Stimulated activated CD4-positive, alpha-beta T cell treated with anti-CD3 and anti-CD28 coated beads, Interleukin-12 subunit alpha, Interleukin-12 subunit beta, amount 100 ng/mL, for 24 hours (primary cell): ENCODE measurements around the gene KIAA1549.

Source experiments
- DNase-seq, 2 experiments: peaks; one replicate each; pipeline ENCODE4 v3.0.0-alpha.2; 2020; ENCODE audit warnings: low read depth in 2 of 2

The KIAA1549 gene

DNA sequence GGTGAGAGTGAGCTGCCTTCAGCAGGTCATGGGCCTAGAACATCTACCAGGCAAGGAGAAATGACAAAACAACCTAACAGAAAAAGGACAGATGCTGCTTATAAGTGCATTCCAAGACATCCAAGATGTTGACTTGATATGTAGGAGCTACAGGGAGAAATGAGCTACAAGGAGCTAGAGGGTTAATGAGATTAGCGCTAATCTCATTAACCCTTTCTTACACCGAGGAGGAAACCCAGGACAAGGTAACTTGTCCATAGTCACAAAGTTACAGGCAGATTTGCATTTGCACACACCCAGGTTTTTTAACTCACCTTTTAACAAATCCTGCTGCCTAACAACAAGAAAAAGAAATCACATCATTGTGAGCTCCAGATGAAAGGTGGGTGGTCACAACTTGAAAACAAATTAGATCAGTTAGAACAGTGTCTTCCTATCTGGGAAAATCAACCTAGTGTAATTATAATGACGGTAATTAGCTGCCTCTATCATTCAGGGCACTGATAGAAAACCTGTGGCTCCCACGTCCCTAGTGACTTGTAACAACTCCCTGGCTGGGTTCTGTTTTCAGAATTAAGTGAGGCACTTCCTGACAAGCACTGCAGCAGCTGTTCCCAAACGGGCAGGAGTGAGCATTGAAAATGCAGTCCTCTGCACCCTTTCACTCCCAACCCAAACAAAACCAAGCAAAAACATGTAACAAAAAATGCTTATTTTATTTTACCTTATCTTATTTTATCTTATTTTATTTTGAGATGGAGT, 5.7 kb downstream of the KIAA1549 start:
- no peak for DNase-seq

GRCh38 chr7:138974675-138975292, 6.4 kb downstream of the KIAA1549 start:
- DNase-seq: no peak

GRCh38 chr7:138974103-138974502, 7.1 kb downstream of the KIAA1549 start:
- no peak for DNase-seq

GRCh38 chr7:138970952-138971351, 10.2 kb downstream of the KIAA1549 start:
- DNase-seq: no peak

GRCh38 chr7:138970446-138970845, 10.7 kb downstream of the KIAA1549 start:
- no peak for DNase-seq

DNA sequence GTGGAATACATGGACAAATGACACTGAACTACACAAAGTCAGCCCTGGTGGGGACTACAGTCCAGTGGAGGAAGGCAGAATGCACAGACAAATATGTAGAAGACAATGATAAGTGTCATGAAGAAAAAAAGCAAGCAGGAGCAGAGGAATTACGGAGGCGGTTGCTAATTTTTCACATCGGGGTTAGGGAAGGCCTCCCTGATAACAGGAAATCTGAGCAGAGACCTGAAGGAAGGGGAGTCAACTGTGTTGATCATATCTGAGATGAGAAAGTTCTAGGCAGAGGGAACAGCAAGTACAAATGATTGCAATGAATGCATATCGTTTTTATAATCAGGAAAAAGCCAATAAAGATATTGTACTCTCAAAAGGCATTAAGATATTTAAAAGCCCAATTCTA, 14.0 kb downstream of the KIAA1549 start:
- DNase-seq: no peak

DNA sequence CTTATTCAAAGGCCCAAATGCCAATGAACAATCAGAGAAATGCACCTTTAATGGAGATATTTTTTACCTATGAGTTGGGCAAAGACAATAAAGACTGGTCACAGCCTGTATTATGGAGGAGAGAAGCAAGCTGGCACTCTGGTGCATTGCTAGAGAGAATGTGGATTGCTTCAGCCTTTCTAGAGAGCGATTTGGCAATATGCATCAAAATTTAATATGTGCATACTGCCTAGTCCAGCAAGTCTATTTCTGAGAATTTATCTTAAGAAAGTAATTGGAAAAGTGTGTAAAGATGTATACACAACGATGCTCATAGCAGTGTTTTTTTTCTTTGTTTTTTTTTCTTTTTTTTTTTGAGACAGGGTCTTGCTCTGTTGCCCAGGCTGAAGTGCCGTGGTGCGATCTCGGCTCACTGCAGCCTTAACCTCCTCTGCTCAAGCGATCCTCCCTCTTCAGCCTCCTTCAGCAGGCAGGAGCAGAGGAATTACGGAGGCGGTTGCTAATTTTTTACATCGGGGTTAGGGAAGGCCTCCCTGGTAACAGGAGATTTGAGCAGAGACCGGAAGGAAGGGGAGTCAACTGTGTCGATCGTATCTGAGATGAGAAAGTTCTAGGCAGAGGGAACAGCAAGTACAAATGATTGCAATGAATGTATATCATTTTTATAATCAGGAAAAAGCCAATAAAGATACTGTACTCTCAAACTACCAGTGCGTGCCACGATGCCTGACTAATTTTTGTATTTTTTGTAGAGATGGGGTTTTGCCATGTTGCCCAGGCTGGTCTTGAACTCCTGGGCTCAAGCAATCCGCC, 16.4 kb downstream of the KIAA1549 start:
- DNase-seq: no peak

GRCh38 chr7:138963675-138964074, 17.5 kb downstream of the KIAA1549 start:
- no peak for DNase-seq

DNA sequence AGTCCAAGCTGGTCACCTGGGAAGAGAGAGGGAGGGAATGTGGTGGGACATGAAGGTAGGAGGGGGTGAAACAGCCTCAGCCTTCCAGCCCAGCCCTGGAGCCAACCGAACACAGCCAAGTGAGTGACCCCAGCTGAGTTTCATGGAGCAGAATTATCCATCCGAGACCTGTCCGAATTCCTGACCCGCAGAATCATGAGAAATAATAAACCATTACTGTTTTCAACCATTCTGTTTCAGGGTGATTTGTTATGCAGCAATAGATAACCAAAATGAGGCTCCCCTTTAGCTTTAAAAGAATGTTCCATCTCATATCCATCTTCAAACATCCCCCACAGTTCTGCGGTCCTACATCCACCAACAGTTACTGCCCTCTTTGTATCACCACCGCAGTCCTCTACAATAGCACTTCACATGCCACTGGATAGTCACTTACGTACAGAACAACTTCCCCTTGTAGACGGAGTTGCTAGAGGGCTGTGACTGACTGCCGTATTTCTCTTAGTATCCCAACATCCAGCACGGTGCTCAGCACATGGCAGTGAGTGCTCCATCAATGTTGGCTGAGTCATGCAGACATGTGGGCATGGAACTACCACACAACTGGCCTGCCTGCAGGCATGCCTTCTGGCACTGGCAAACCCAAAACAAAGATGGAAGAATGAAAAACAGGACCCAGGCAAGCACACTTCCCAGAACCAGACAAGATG, 18.5 kb downstream of the KIAA1549 start:
- DNase-seq: no peak

GRCh38 chr7:138961159-138961558, 20.0 kb downstream of the KIAA1549 start:
- DNase-seq: no peak

- no peak for DNase-seq
These were observed 22.7 kb downstream of the KIAA1549 start for GRCh38 chr7:138958391-138958956.

GRCh38 chr7:138957753-138958390, 23.3 kb downstream of the KIAA1549 start:
- DNase-seq: no peak

GRCh38 chr7:138957217-138957616, 24.0 kb downstream of the KIAA1549 start:
- no peak for DNase-seq

DNA sequence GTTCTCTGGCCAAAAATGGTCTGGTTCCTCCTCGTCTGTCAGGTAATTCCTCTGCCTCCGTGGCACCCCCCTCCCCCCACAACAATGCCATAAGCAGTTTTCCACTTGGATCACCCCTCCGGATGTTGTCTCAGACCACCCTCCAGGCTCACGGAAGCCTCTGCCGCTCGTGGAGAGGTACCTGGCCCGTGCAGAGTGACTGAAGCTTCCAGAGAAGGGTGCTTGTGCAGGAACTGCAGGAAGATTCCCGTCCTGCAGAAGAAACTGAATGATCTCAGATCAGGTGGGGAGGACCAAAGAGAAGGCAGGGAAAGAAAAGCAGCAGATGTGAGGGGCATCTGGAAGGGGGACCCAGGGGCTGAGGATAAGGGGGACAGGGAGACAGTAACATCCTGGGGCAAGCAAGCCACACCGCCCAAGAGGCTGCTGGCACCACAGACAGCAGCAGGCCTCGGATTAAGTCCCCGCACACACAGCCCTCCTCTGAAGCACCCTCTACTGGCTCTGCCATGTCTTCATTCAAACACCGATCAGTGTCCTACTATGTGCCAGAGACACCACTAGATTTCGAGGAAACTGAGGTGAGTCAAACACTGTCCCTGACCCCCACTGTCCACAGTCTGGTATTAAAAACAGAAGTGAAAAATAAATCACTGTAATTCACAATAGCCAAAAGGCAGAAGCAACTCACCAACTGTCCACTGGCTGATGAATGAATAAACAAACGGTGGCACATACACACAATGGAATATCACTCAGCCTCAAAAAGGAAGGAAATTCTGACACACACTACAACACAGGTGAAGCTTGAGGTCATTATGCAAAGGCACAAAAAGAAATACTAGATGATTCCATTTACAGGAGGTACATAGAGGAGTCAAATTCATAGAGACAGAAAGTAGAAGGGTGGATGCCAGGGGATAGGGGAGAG, 26.4 kb downstream of the KIAA1549 start:
- no peak for DNase-seq

DNA sequence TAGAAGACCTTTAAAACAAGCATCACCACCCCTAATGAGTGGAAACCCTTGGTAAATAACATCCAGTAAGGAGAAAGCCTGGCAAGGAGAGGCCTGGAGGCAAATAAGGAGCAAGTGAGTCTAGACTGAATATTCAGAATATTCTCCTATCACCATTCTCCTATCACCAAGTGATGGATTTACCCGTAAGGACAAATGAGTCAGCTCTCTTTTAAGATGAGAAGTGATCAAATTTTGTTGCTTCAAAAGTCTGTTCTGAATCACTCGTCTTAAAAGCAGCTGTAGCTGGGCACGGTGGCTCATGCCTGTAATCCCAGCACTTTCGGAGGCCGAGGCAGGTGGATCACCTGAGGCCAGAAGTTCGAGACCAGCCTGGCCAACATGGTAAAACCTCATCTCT, 28.4 kb downstream of the KIAA1549 start:
- no peak for DNase-seq

DNA sequence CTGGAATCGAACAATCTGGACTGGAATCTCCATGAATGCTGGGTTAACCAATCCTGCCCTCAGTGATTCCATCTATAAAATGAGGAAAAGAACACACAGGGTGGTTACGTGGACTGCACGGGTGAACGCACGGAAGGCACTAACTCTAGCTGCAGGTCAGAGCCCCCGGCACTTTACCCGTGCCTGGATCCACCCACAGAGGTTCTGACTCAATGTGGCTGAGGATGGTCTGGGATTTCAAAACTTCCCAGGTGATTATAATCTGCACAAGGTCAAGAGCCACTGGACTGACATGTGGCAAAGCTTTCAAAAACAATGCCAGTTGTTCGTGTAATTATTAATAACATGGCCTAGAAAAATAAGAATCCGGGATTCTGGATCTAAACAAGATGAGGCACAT, 29.2 kb downstream of the KIAA1549 start:
- no peak for DNase-seq

GRCh38 chr7:138949421-138950088, 31.6 kb downstream of the KIAA1549 start:
- DNase-seq: no peak

- DNase-seq: no peak
These were observed 32.8 kb downstream of the KIAA1549 start for GRCh38 chr7:138948403-138948802.

- DNase-seq: no peak
These were observed 35.4 kb downstream of the KIAA1549 start for GRCh38 chr7:138945821-138946220.

DNA sequence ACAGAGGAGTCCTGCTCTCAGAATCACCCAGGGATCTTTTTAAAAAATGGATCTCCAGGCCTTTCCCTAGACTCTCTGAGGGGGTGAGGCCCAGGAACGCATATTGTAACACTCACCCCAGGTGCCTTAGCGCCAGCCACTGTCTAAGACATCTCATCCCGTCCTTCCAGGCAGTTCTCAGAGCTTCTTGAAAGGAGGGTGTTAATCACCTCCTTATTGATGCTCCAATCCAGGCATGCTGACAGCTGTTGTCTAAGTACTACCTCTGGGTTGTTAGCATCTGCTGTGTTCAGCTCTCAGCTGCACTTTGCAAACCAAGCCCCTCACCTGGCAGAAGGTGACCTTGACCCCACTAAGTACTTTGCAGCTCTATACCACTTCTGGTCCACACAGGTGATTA, 36.0 kb downstream of the KIAA1549 start:
- DNase-seq: no peak
